22Rv1 (cell line): ENCODE results near the gene TNFRSF8.
"Not testable (repeated sequence)": the region's sequence is repeated elsewhere in the genome, so short reads cannot be mapped to it uniquely, and the experiment has no call there.

Experiments used
- CTCF ChIP-seq: fragments of 450-650 bp; IDR thresholded peaks from 2 replicates; pipeline ENCODE4 v1.5.1; 2017; ENCODE audit warnings: mild to moderate bottlenecking
- ZFX ChIP-seq: fragments of 450-650 bp; IDR thresholded peaks from 2 replicates; pipeline ENCODE4 v1.6.1; 2017; ENCODE audit warnings: antibody characterized with exemption, borderline replicate concordance

GRCh38 chr1:12039824-12040456 is 23.2 kb upstream of the TNFRSF8 start:
- not testable (repeated sequence) for TF ChIP-seq CTCF, ZFX
